PC-3 (cell line): Measurements from ENCODE around the gene LRRC42. TPM values are rescaled to one million over a fixed set of nuclear protein-coding genes. Genes with fewer than 3 reads are reported as not detected.
"Not testable (repeated sequence)": the region's sequence is repeated elsewhere in the genome, so short reads cannot be mapped to it uniquely, and the experiment has no call there.

Experiments
- ATAC-seq: fragments of 200-7000 bp; cut with Tn5 transposase; 2 replicates; pipeline ENCODE4 v1.9.1; 2020; ENCODE audit warnings: mild to moderate bottlenecking, moderate library complexity
- BruUV-seq: library from RNA; stranded (reverse); fragments of 400-500 nt; replicated peaks from 2 replicates; lab custom pipeline; 2021; lab: Mats Ljungman, UMichigan
- CTCF ChIA-PET: fragments of 300-600 bp; sonication (Branson Sonifier 250); formaldehyde crosslinking; loops from one replicate; lab custom pipeline; 2022; ENCODE audit warnings: antibody characterized with exemption; lab: Charles Lee
- POLR2A ChIA-PET: fragments of 300-600 bp; sonication (Branson Sonifier 250); formaldehyde crosslinking; loops from one replicate; lab custom pipeline; 2022; ENCODE audit warnings: antibody characterized with exemption; ENCODE audit not compliant: unreplicated experiment; lab: Charles Lee
- DNase-seq: peaks from one replicate; pipeline ENCODE4 v3.0.0-alpha.2; 2015
- H2AFZ ChIP-seq: fragments of 300-600 bp; sonication (generic); 2 replicates; pipeline ENCODE4 v1.6.0; 2016; ENCODE audit warnings: antibody characterized with exemption, low read length
- H3F3A ChIP-seq: fragments of 300-600 bp; sonication (generic); one replicate; pipeline ENCODE4 v1.6.0; 2017; ENCODE audit warnings: antibody characterized with exemption, low read length, control low read depth, mild to moderate bottlenecking; ENCODE audit not compliant: unreplicated experiment
- H3K27ac ChIP-seq: fragments of 300-600 bp; sonication (generic); 2 replicates; pipeline ENCODE4 v1.5.1; 2016; ENCODE audit warnings: mild to moderate bottlenecking, low read length
- H3K27me3 ChIP-seq: fragments of 300-600 bp; sonication (generic); 2 replicates; pipeline ENCODE4 v1.6.1; 2016; ENCODE audit warnings: low read length, mixed read lengths
- H3K36me3 ChIP-seq: fragments of 300-600 bp; sonication (generic); 2 replicates; pipeline ENCODE4 v1.6.1; 2016; ENCODE audit warnings: low read depth, mixed run types, low read length, mixed read lengths
- H3K4me1 ChIP-seq: fragments of 300-600 bp; sonication (generic); 2 replicates; pipeline ENCODE4 v1.5.1; 2016; ENCODE audit warnings: low read length; ENCODE audit not compliant: insufficient read depth
- H3K4me2 ChIP-seq: fragments of 300-600 bp; sonication (generic); 2 replicates; pipeline ENCODE4 v1.6.0; 2016; ENCODE audit warnings: low read length
- H3K4me3 ChIP-seq: fragments of 300-600 bp; sonication (generic); 2 replicates; pipeline ENCODE4 v1.5.1; 2016; ENCODE audit warnings: mild to moderate bottlenecking, low read length, mixed read lengths
- H3K79me2 ChIP-seq: fragments of 300-600 bp; sonication (generic); 2 replicates; pipeline ENCODE4 v1.6.1; 2017; ENCODE audit warnings: low read length, mixed read lengths
- H3K9ac ChIP-seq: fragments of 300-600 bp; sonication (generic); 2 replicates; pipeline ENCODE4 v1.6.0; 2016; ENCODE audit warnings: mild to moderate bottlenecking, low read length
- H3K9me2 ChIP-seq: fragments of 300-600 bp; sonication (generic); replicated peaks from 2 replicates; pipeline ENCODE4 v1.6.1; 2016; ENCODE audit warnings: mixed run types, low read length, mixed read lengths
- H3K9me3 ChIP-seq: fragments of 300-600 bp; sonication (generic); 2 replicates; pipeline ENCODE4 v1.6.1; 2016; ENCODE audit warnings: low read length, mixed read lengths
- H4K20me1 ChIP-seq: fragments of 300-600 bp; sonication (generic); 2 replicates; pipeline ENCODE4 v1.6.1; 2016; ENCODE audit warnings: low read length, mixed read lengths
- EZH2 ChIP-seq: fragments of 300-600 bp; sonication (generic); IDR thresholded peaks from one replicate; pipeline ENCODE4 v1.6.1; 2017; ENCODE audit warnings: antibody characterized with exemption, mild to moderate bottlenecking, low read length; ENCODE audit not compliant: unreplicated experiment
- EZH2phosphoT487 ChIP-seq: fragments of 300-600 bp; sonication (generic); IDR thresholded peaks from 2 replicates; pipeline ENCODE4 v1.6.1; 2018; ENCODE audit warnings: mild to moderate bottlenecking, antibody characterized with exemption, low read length, borderline replicate concordance
- intact Hi-C: fragments of 100-400 bp; cut with micrococcal nuclease; formaldehyde crosslinking; loops from 2 replicates; pipeline ENCODE4 v1.9.0; 2023
- total RNA-seq: library from RNA; depleted of rRNA; stranded (reverse); fragments of >200 nt; gene quantifications from 2 replicates; pipeline ENCODE4 v1.2.3, GENCODE V29; 2014
- TF ChIP-seq, protein P1 (sequence below): fragments of 300-600 bp; sonication (generic); conservative IDR thresholded peaks from 2 replicates; pipeline ENCODE4 v1.5.1; 2017; ENCODE audit warnings: antibody characterized with exemption, low read depth, mild to moderate bottlenecking, low read length

Gene LRRC42
- total RNA-seq, 1 experiment from 2014 or later, result 27.3 TPM

GRCh38 chr1:54001591-54001990 is 55.4 kb downstream of the LRRC42 start:
- TF ChIP-seq EZH2 (no peak), EZH2phosphoT487 (no peak)
- TF ChIP-seq, protein P1, sequence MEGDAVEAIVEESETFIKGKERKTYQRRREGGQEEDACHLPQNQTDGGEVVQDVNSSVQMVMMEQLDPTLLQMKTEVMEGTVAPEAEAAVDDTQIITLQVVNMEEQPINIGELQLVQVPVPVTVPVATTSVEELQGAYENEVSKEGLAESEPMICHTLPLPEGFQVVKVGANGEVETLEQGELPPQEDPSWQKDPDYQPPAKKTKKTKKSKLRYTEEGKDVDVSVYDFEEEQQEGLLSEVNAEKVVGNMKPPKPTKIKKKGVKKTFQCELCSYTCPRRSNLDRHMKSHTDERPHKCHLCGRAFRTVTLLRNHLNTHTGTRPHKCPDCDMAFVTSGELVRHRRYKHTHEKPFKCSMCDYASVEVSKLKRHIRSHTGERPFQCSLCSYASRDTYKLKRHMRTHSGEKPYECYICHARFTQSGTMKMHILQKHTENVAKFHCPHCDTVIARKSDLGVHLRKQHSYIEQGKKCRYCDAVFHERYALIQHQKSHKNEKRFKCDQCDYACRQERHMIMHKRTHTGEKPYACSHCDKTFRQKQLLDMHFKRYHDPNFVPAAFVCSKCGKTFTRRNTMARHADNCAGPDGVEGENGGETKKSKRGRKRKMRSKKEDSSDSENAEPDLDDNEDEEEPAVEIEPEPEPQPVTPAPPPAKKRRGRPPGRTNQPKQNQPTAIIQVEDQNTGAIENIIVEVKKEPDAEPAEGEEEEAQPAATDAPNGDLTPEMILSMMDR, result no peak
- Histone ChIP-seq H3K4me3 (no peak overlapping the region), H3F3A (no peaks in the 10 kb centered on the region), H3K4me2 (no peak overlapping the region), H3K79me2 (no peaks in the 10 kb centered on the region), H3K36me3 (no peaks in the 10 kb centered on the region), H3K27ac (no peak overlapping the region), H3K9me3 (no peaks in the 10 kb centered on the region), H3K9ac (no peak overlapping the region), H3K27me3 (no peaks in the 10 kb centered on the region), H3K4me1 (no peaks in the 10 kb centered on the region), H4K20me1 (no peaks in the 10 kb centered on the region), H3K9me2 (no peaks in the 10 kb centered on the region), H2AFZ (no peak overlapping the region)
- intact Hi-C loops, result no loop called here
- BruUV-seq, result no TSS peak
- POLR2A ChIA-PET, result no interaction called here
- CTCF ChIA-PET, result no interaction called here
- DNase-seq (no peak), ATAC-seq (no peak)

GRCh38 chr1:54002544-54003248 is 56.5 kb downstream of the LRRC42 start:
- DNase-seq, result no peak

GRCh38 chr1:54003249-54003646 is 57.1 kb downstream of the LRRC42 start:
- Histone ChIP-seq H3K4me1 (no peaks in the 10 kb centered on the region), H3F3A (no peaks in the 10 kb centered on the region), H3K79me2 (no peaks in the 10 kb centered on the region), H2AFZ (no peak overlapping the region), H3K9me2 (no peaks in the 10 kb centered on the region), H3K27ac (no peak overlapping the region), H4K20me1 (no peaks in the 10 kb centered on the region), H3K27me3 (no peaks in the 10 kb centered on the region), H3K4me2 (no peak overlapping the region), H3K36me3 (no peaks in the 10 kb centered on the region), H3K9me3 (no peaks in the 10 kb centered on the region), H3K4me3 (no peak overlapping the region), H3K9ac (no peak overlapping the region)
- BruUV-seq, result no TSS peak
- no peak for ATAC-seq
- CTCF ChIA-PET, result no interaction called here
- intact Hi-C loops, result no loop called here
- TF ChIP-seq, protein P1, result no peak
- TF ChIP-seq EZH2phosphoT487 (no peak), EZH2 (no peak)
- POLR2A ChIA-PET, result interaction anchor here (0.7 kb wide), 1 partner anchor 141 kb away, joined by 4 read pairs; no protein-coding TSS in a partner anchor
- no peak for DNase-seq

More at GRCh38 chr1:54002544-54003248, 56.5 kb downstream of the LRRC42 start:
- POLR2A ChIA-PET, result no interaction called here
- intact Hi-C loops, result no loop called here
- CTCF ChIA-PET, result no interaction called here
- Histone ChIP-seq H3K4me3 (no peak overlapping the region), H3K9ac (no peak overlapping the region), H3K27ac (no peak overlapping the region), H2AFZ (no peak overlapping the region), H3K9me2 (no peaks in the 10 kb centered on the region), H3K4me1 (no peaks in the 10 kb centered on the region), H3K4me2 (no peak overlapping the region), H4K20me1 (no peaks in the 10 kb centered on the region), H3K9me3 (no peaks in the 10 kb centered on the region), H3K79me2 (no peaks in the 10 kb centered on the region), H3F3A (no peaks in the 10 kb centered on the region), H3K36me3 (no peaks in the 10 kb centered on the region), H3K27me3 (no peaks in the 10 kb centered on the region)
- ATAC-seq, result no peak
- no TSS peak for BruUV-seq
- TF ChIP-seq EZH2phosphoT487, result no peak

GRCh38 chr1:54003750-54004480 is 57.8 kb downstream of the LRRC42 start:
- H3K4me2 ChIP-seq, ATAC-seq, H3K9me2 ChIP-seq, H2AFZ ChIP-seq, H3K9ac ChIP-seq, H3K79me2 ChIP-seq, H3K9me3 ChIP-seq, H3K4me3 ChIP-seq, H3K4me1 ChIP-seq, H3K27ac ChIP-seq, H3K36me3 ChIP-seq, DNase-seq, H3K27me3 ChIP-seq, H4K20me1 ChIP-seq, intact Hi-C loops, H3F3A ChIP-seq, CTCF ChIA-PET, BruUV-seq: not testable (repeated sequence)
- POLR2A ChIA-PET, result interaction anchor here (0.7 kb wide), 1 partner anchor 142 kb away, joined by 4 read pairs; no protein-coding TSS in a partner anchor
